ENCODE results near the gene NT5C2.
"Not testable (repeated sequence)": the region's sequence is repeated elsewhere in the genome, so short reads cannot be mapped to it uniquely, and the experiment has no call there.

- not testable (repeated sequence) for TF ChIP-seq CTCF (IDR thresholded peaks at IDR 0.05; ENCODE audit: low read depth, low read length); POLR2A (IDR thresholded peaks at IDR 0.05; ENCODE audit: extremely low read depth, insufficient read length)
Observed at GRCh38 chr10:103183991-103184451, 9.1 kb downstream of the NT5C2 start.

Measured in NB4 (cell line).